ENCODE data around the gene TENM3.

TENM3 gene

GRCh38 chr4:182560358-182560757, 317.2 kb downstream of the TENM3 start:
- H3K4me3 ChIP-seq (ENCODE audit: low read depth, low read length) = peak overlapping the region; percentile 17
- DNase-seq (ENCODE audit: low read depth) = peak; percentile 64
- TF ChIP-seq CTCF (conservative IDR thresholded peaks at IDR 0.05; ENCODE audit: low read depth, low read length) = peak; percentile 52

- no peak overlapping the region for H3K4me3 ChIP-seq (ENCODE audit: low read depth, low read length)
- no peak for TF ChIP-seq CTCF (conservative IDR thresholded peaks at IDR 0.05; ENCODE audit: low read depth, low read length)
- DNase-seq (ENCODE audit: low read depth) = peak; percentile 7
Measured at GRCh38 chr4:182562350-182562749, 319.1 kb downstream of the TENM3 start.

- H3K4me3 ChIP-seq (ENCODE audit: low read depth, low read length) = no peak overlapping the region
- TF ChIP-seq CTCF (conservative IDR thresholded peaks at IDR 0.05; ENCODE audit: low read depth, low read length) = no peak
- DNase-seq (ENCODE audit: low read depth) = peak; percentile 13
Measured at GRCh38 chr4:182564724-182565369, 321.6 kb downstream of the TENM3 start.

- no peak for TF ChIP-seq CTCF (conservative IDR thresholded peaks at IDR 0.05; ENCODE audit: low read depth, low read length)
- no peak for DNase-seq (ENCODE audit: low read depth)
- no peak overlapping the region for H3K4me3 ChIP-seq (ENCODE audit: low read depth, low read length)
Measured at GRCh38 chr4:182567119-182567518, 323.9 kb downstream of the TENM3 start.

- DNase-seq (ENCODE audit: low read depth) = no peak
- TF ChIP-seq CTCF (conservative IDR thresholded peaks at IDR 0.05; ENCODE audit: low read depth, low read length) = no peak
Measured at GRCh38 chr4:182569561-182569960, 326.4 kb downstream of the TENM3 start.

GRCh38 chr4:182574706-182575105, 331.5 kb downstream of the TENM3 start:
- DNase-seq (ENCODE audit: low read depth) = no peak
- no peak for TF ChIP-seq CTCF (conservative IDR thresholded peaks at IDR 0.05; ENCODE audit: low read depth, low read length)
- no peak overlapping the region for H3K4me3 ChIP-seq (ENCODE audit: low read depth, low read length)

More at GRCh38 chr4:182569561-182569960, 326.4 kb downstream of the TENM3 start:
- no peak overlapping the region for H3K4me3 ChIP-seq (ENCODE audit: low read depth, low read length)

- no peak overlapping the region for H3K4me3 ChIP-seq (ENCODE audit: low read depth, low read length)
- TF ChIP-seq CTCF (conservative IDR thresholded peaks at IDR 0.05; ENCODE audit: low read depth, low read length) = no peak
- DNase-seq (ENCODE audit: low read depth) = no peak
Measured at GRCh38 chr4:182575225-182575624, 332.0 kb downstream of the TENM3 start.

All from choroid plexus epithelial cell (primary cell).